ENCODE results near the gene PRKCB.

Gene PRKCB

GRCh38 chr16:23847251-23847650, 11.5 kb downstream of the PRKCB start:
- H3K27ac ChIP-seq (replicated peaks): no peak overlapping the region
- H3K4me3 ChIP-seq (replicated peaks; ENCODE audit: insufficient read depth, low read length): no peak overlapping the region
- TF ChIP-seq CTCF (IDR thresholded peaks at IDR 0.05; ENCODE audit: insufficient read depth, low read length) (no peak), REST (IDR thresholded peaks at IDR 0.05; ENCODE audit: insufficient replicate concordance, low read depth) (no peak), POLR2AphosphoS5 (IDR thresholded peaks at IDR 0.05; ENCODE audit: low read depth) (no peak), SPI1 (IDR thresholded peaks at IDR 0.05; ENCODE audit: borderline replicate concordance, low read depth) (no peak), GABPA (IDR thresholded peaks at IDR 0.05; ENCODE audit: low read depth) (no peak)
- DNase-seq (ENCODE audit: low read depth in 1 of 2, low spot score in 1 of 2): no peak
- no peaks in the 10 kb centered on the region for H3K27me3 ChIP-seq (ENCODE audit: insufficient read depth, poor library complexity, severe bottlenecking)

- no peaks in the 10 kb centered on the region for H3K27me3 ChIP-seq (ENCODE audit: insufficient read depth, poor library complexity, severe bottlenecking)
- DNase-seq (ENCODE audit: low read depth in 1 of 2, low spot score in 1 of 2): no peak
- H3K27ac ChIP-seq (replicated peaks): no peak overlapping the region
- H3K4me3 ChIP-seq (replicated peaks; ENCODE audit: insufficient read depth, low read length): no peak overlapping the region
- TF ChIP-seq GABPA (IDR thresholded peaks at IDR 0.05; ENCODE audit: low read depth): no peak
- TF ChIP-seq SPI1 (IDR thresholded peaks at IDR 0.05; ENCODE audit: borderline replicate concordance, low read depth): no peak
Observed at GRCh38 chr16:23847948-23848347, 12.2 kb downstream of the PRKCB start.

- Histone ChIP-seq H3K4me3 (replicated peaks; ENCODE audit: insufficient read depth, low read length) (no peak overlapping the region), H3K27ac (replicated peaks) (no peak overlapping the region), H3K27me3 (ENCODE audit: insufficient read depth, poor library complexity, severe bottlenecking) (no peaks in the 10 kb centered on the region)
- TF ChIP-seq CTCF (IDR thresholded peaks at IDR 0.05; ENCODE audit: insufficient read depth, low read length) (no peak), SPI1 (IDR thresholded peaks at IDR 0.05; ENCODE audit: borderline replicate concordance, low read depth) (no peak), GABPA (IDR thresholded peaks at IDR 0.05; ENCODE audit: low read depth) (no peak), REST (IDR thresholded peaks at IDR 0.05; ENCODE audit: insufficient replicate concordance, low read depth) (no peak), POLR2AphosphoS5 (IDR thresholded peaks at IDR 0.05; ENCODE audit: low read depth) (no peak)
- no peak for DNase-seq (ENCODE audit: low read depth in 1 of 2, low spot score in 1 of 2)
Observed at GRCh38 chr16:23848958-23849357, 13.2 kb downstream of the PRKCB start.

GRCh38 chr16:23852794-23853562, 17.2 kb downstream of the PRKCB start:
- peak; percentile 42 for TF ChIP-seq REST (IDR thresholded peaks at IDR 0.05; ENCODE audit: insufficient replicate concordance, low read depth)
- TF ChIP-seq POLR2AphosphoS5 (IDR thresholded peaks at IDR 0.05; ENCODE audit: low read depth): peak; percentile 39; the same call in 1 of the 2 replicates
- TF ChIP-seq SPI1 (IDR thresholded peaks at IDR 0.05; ENCODE audit: borderline replicate concordance, low read depth): peak; percentile 83
- TF ChIP-seq GABPA (IDR thresholded peaks at IDR 0.05; ENCODE audit: low read depth): no peak
- no peak for TF ChIP-seq CTCF (IDR thresholded peaks at IDR 0.05; ENCODE audit: insufficient read depth, low read length)
- H3K4me3 ChIP-seq (replicated peaks; ENCODE audit: insufficient read depth, low read length): no peak overlapping the region
- DNase-seq (ENCODE audit: low read depth in 1 of 2, low spot score in 1 of 2): peak in 1 of 2 experiments; percentile 85
- H3K27me3 ChIP-seq (ENCODE audit: insufficient read depth, poor library complexity, severe bottlenecking): no peaks in the 10 kb centered on the region
- H3K27ac ChIP-seq (replicated peaks): peak overlapping the region; percentile 69

All from HL-60 (cell line).